KMS-11 (cell line): ENCODE results near the gene CADM3.

Experiments
- H2AFZ ChIP-seq: fragments of 200-600 bp; sonication (generic); 2 replicates; pipeline ENCODE4 v1.6.1; 2016; ENCODE audit warnings: antibody characterized with exemption, mixed run types, low read depth
- H3K27ac ChIP-seq: fragments of 200-600 bp; sonication (generic); 2 replicates; pipeline ENCODE4 v1.6.1; 2016; ENCODE audit warnings: mild to moderate bottlenecking, mixed run types
- H3K27me3 ChIP-seq: fragments of 200-600 bp; sonication (generic); 2 replicates; pipeline ENCODE4 v1.6.1; 2017; ENCODE audit warnings: mild to moderate bottlenecking, low read depth, mixed run types, moderate library complexity; ENCODE audit not compliant: insufficient read depth
- H3K36me3 ChIP-seq: fragments of 200-600 bp; sonication (generic); 2 replicates; pipeline ENCODE4 v1.6.1; 2017; ENCODE audit warnings: mild to moderate bottlenecking, mixed run types; ENCODE audit not compliant: insufficient read depth
- H3K4me1 ChIP-seq: fragments of 200-600 bp; sonication (generic); 2 replicates; pipeline ENCODE4 v1.6.1; 2016; ENCODE audit warnings: mild to moderate bottlenecking, low read depth, mixed run types; ENCODE audit not compliant: poor library complexity, severe bottlenecking
- H3K4me2 ChIP-seq: fragments of 200-600 bp; sonication (generic); 2 replicates; pipeline ENCODE4 v1.7.0; 2016; ENCODE audit warnings: mild to moderate bottlenecking, mixed run types
- H3K4me3 ChIP-seq: fragments of 200-600 bp; sonication (generic); IDR thresholded peaks from 2 replicates; pipeline ENCODE4 v1.6.1; 2017; ENCODE audit warnings: low read depth, low read length, mixed read lengths; ENCODE audit not compliant: insufficient read depth
- H3K79me2 ChIP-seq: fragments of 200-600 bp; sonication (generic); 2 replicates; pipeline ENCODE4 v1.6.1; 2016; ENCODE audit warnings: low read depth, mixed run types; ENCODE audit not compliant: insufficient read depth
- H3K9ac ChIP-seq: fragments of 200-600 bp; sonication (generic); 2 replicates; pipeline ENCODE4 v1.6.1; 2016; ENCODE audit warnings: mild to moderate bottlenecking, mixed run types
- H4K20me1 ChIP-seq: fragments of 200-600 bp; sonication (generic); 2 replicates; pipeline ENCODE4 v1.6.1; 2016; ENCODE audit warnings: mild to moderate bottlenecking, mixed run types; ENCODE audit not compliant: insufficient read depth
- CTCF ChIP-seq: fragments of 200-600 bp; sonication (generic); conservative IDR thresholded peaks from 2 replicates; pipeline ENCODE4 v1.6.1; 2017; ENCODE audit warnings: low read depth, mild to moderate bottlenecking, antibody characterized with exemption, low read length, moderate library complexity, mixed read lengths

The CADM3 gene

DNA sequence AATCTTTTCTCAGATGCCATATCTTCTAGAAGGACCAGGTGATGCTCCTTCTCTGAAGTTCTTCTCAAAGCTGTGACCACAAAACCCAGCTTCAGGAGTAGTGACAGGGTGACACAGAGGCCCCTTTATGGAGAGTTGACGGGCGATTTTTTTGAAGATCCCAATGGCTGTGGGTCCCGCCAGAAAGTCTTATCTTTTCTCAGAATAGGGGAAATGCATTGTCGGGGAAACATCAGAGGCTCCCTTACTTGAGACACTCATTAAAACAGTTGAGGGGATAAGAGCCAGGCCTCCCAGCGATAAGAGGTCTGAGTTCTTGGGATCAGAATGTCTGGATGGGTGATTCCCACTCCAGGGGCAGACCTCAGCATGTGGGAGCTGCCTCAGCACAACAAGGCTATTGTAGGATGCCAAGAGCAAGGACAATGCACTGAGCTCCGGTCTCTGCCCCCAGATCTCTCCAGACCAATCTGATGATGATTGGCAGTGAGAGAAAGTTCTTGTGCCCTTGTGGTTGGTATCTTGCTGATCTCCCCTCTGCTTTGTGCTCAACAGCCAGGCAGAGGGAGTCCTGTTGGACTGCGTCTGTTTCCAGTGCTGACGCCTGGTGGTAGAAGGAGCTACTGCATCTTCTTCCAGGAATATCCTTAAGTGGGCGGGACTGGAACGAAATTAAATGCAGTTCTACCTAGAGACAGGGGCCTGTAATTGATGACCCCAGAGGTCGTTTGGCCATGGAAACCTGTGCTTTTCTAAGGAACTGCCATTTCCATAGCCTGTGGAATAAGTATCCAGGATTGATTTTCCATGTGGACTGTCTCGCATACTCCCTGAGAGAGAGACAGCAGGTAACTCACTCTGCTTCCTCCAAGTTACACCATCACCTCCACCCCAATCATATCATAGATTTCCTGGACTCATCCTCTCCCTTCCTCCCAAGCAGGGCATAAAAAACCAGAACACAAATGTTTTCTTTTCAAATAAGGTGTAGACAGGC, 26.4 kb downstream of the CADM3 start:
- Histone ChIP-seq H3K4me3 (no peak overlapping the region), H3K27me3 (no peaks in the 10 kb centered on the region), H4K20me1 (no peaks in the 10 kb centered on the region), H3K4me2 (no peak overlapping the region), H2AFZ (no peak overlapping the region), H3K9ac (no peak overlapping the region), H3K4me1 (no peaks in the 10 kb centered on the region), H3K27ac (no peak overlapping the region), H3K79me2 (no peaks in the 10 kb centered on the region), H3K36me3 (no peaks in the 10 kb centered on the region)
- peak; percentile 95 for TF ChIP-seq CTCF

- no peaks in the 10 kb centered on the region for H4K20me1 ChIP-seq
- H2AFZ ChIP-seq: no peak overlapping the region
- no peaks in the 10 kb centered on the region for H3K27me3 ChIP-seq
- H3K27ac ChIP-seq: no peak overlapping the region
- H3K4me1 ChIP-seq: no peaks in the 10 kb centered on the region
- no peaks in the 10 kb centered on the region for H3K36me3 ChIP-seq
- H3K4me3 ChIP-seq: no peak overlapping the region
- no peaks in the 10 kb centered on the region for H3K79me2 ChIP-seq
- H3K9ac ChIP-seq: no peak overlapping the region
- no peak overlapping the region for H3K4me2 ChIP-seq
- no peak for TF ChIP-seq CTCF
Measured at GRCh38 chr1:159199901-159200300, 28.5 kb downstream of the CADM3 start.

- H3K27ac ChIP-seq: no peak overlapping the region
- no peak for TF ChIP-seq CTCF
- H3K79me2 ChIP-seq: no peaks in the 10 kb centered on the region
- H3K4me2 ChIP-seq: no peak overlapping the region
- no peak overlapping the region for H2AFZ ChIP-seq
- H3K36me3 ChIP-seq: no peaks in the 10 kb centered on the region
- H4K20me1 ChIP-seq: no peaks in the 10 kb centered on the region
- no peaks in the 10 kb centered on the region for H3K4me1 ChIP-seq
- no peaks in the 10 kb centered on the region for H3K27me3 ChIP-seq
- H3K9ac ChIP-seq: no peak overlapping the region
- H3K4me3 ChIP-seq: no peak overlapping the region
Measured at GRCh38 chr1:159200769-159201168, 29.4 kb downstream of the CADM3 start.

DNA sequence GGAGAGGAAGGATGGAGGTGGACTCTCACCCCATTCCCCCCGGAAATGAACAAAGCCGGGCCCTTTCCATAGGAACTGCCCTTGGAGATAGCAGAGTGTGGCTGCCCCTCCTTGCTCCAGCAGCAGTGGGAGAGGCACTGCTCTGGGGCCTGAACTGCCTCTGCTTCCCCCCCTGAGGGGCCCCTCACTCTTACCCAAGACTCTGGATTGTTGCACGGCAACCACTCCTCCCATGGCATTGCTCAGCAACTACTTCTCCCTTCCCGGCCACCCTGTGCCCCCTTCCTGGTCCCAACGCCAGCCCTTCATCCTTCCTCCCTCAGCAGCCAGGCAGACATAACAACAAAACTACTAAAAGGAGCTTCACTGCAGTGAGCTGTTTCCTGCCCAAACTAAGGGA, 30.2 kb downstream of the CADM3 start:
- Histone ChIP-seq H3K79me2 (no peaks in the 10 kb centered on the region), H4K20me1 (no peaks in the 10 kb centered on the region), H3K4me2 (no peak overlapping the region), H3K27ac (no peak overlapping the region), H3K4me1 (no peaks in the 10 kb centered on the region), H3K9ac (no peak overlapping the region), H3K4me3 (no peak overlapping the region), H2AFZ (no peak overlapping the region), H3K36me3 (no peaks in the 10 kb centered on the region), H3K27me3 (no peaks in the 10 kb centered on the region)
- TF ChIP-seq CTCF: no peak
